Stromal cell of bone marrow (primary cell): ENCODE measurements around the gene TCF7L1.

Experiments
- DNase-seq: peaks from one replicate; pipeline ENCODE4 v3.0.0-alpha.2; 2012; ENCODE audit warnings: low read depth

Gene TCF7L1

GRCh38 chr2:85230679-85231467 is 97.7 kb downstream of the TCF7L1 start:
- no peak for DNase-seq

- no peak for DNase-seq
Observed at GRCh38 chr2:85231468-85231805, 98.2 kb downstream of the TCF7L1 start.

- DNase-seq: no peak
Observed at GRCh38 chr2:85231952-85232351, 98.8 kb downstream of the TCF7L1 start.

- DNase-seq: no peak
Observed at GRCh38 chr2:85234868-85235267, 101.7 kb downstream of the TCF7L1 start.

- no peak for DNase-seq
Observed at GRCh38 chr2:85235281-85235680, 102.1 kb downstream of the TCF7L1 start.

GRCh38 chr2:85236084-85236483 is 102.9 kb downstream of the TCF7L1 start:
- DNase-seq: no peak

- DNase-seq: no peak
Observed at GRCh38 chr2:85237849-85238565, 104.8 kb downstream of the TCF7L1 start.

- no peak for DNase-seq
Observed at GRCh38 chr2:85238607-85239006, 105.4 kb downstream of the TCF7L1 start.

GRCh38 chr2:85239102-85239501 is 105.9 kb downstream of the TCF7L1 start:
- DNase-seq: no peak

- no peak for DNase-seq
Observed at GRCh38 chr2:85240055-85240454, 106.9 kb downstream of the TCF7L1 start.

GRCh38 chr2:85242321-85242720 is 109.1 kb downstream of the TCF7L1 start:
- no peak for DNase-seq

- DNase-seq: no peak
Observed at GRCh38 chr2:85243101-85244072, 110.2 kb downstream of the TCF7L1 start.

GRCh38 chr2:85244828-85245227 is 111.6 kb downstream of the TCF7L1 start:
- no peak for DNase-seq

- no peak for DNase-seq
Observed at GRCh38 chr2:85245891-85246290, 112.7 kb downstream of the TCF7L1 start.

- no peak for DNase-seq
Observed at GRCh38 chr2:85246348-85246747, 113.2 kb downstream of the TCF7L1 start.

GRCh38 chr2:85247610-85248009 is 114.4 kb downstream of the TCF7L1 start:
- no peak for DNase-seq

- peak; percentile 93 for DNase-seq
Observed at GRCh38 chr2:85248773-85249509, 115.7 kb downstream of the TCF7L1 start.

GRCh38 chr2:85250045-85250444 is 116.9 kb downstream of the TCF7L1 start:
- DNase-seq: no peak

- DNase-seq: no peak
Observed at GRCh38 chr2:85251070-85251616, 118.0 kb downstream of the TCF7L1 start.

GRCh38 chr2:85253890-85254289 is 120.7 kb downstream of the TCF7L1 start:
- DNase-seq: no peak

- no peak for DNase-seq
Observed at GRCh38 chr2:85254540-85255300, 121.5 kb downstream of the TCF7L1 start.
